ENCODE measurements around the gene TTC21B. TPM values are rescaled to one million over a fixed set of nuclear protein-coding genes. Genes with fewer than 3 reads are reported as not detected.

The TTC21B gene
- total RNA-seq, 1 donor from 2014 or later: 12.0 TPM

- Histone ChIP-seq H3K4me1 (ENCODE audit: insufficient read depth, low read length) (no peaks in the 10 kb centered on the region), H3K27ac (ENCODE audit: low read depth, low read length) (no peak overlapping the region), H4K20me1 (ENCODE audit: insufficient read depth, low read length) (no peaks in the 10 kb centered on the region), H3K9me3 (ENCODE audit: insufficient read depth, low read depth, low read length) (no peaks in the 10 kb centered on the region), H3K9ac (ENCODE audit: low read length) (no peak overlapping the region), H3K79me2 (ENCODE audit: insufficient read depth, low read length) (no peaks in the 10 kb centered on the region), H3K27me3 (ENCODE audit: insufficient read depth, low read length) (no peaks in the 10 kb centered on the region), H3K4me2 (ENCODE audit: low read length) (no peak overlapping the region), H3K36me3 (ENCODE audit: insufficient read depth, low read length) (peaks cover 14% of the 10 kb centered on the region), H3K4me3 (ENCODE audit: insufficient read depth, low read depth, low read length) (no peak overlapping the region), H2AFZ (ENCODE audit: low read depth, low read length) (no peak overlapping the region)
- Mint-ChIP-seq H3K9me3 (ENCODE audit: unreplicated experiment) (no peaks in the 10 kb centered on the region), H3K36me3 (ENCODE audit: low read depth, unreplicated experiment) (peaks cover 5% of the 10 kb centered on the region), H3K4me3 (ENCODE audit: unreplicated experiment) (no peak overlapping the region), H3K4me1 (ENCODE audit: low read depth, unreplicated experiment) (peaks cover 4% of the 10 kb centered on the region), H3K27ac (ENCODE audit: unreplicated experiment) (no peak overlapping the region), H3K27me3 (ENCODE audit: low read depth, unreplicated experiment) (no peaks in the 10 kb centered on the region)
- no peak for DNase-seq (ENCODE audit: low read depth)
- TF ChIP-seq CTCF (IDR thresholded peaks at IDR 0.05; ENCODE audit: insufficient read depth, low read depth, low read length): no peak
- TF ChIP-seq EZH2 (IDR thresholded peaks at IDR 0.05; ENCODE audit: insufficient read depth, low read length): no peak
- no peak for FAIRE-seq
Observed at GRCh38 chr2:165893556-165893955, 60.0 kb downstream of the TTC21B start.

GRCh38 chr2:165892526-165892925 lies 61.0 kb downstream of the TTC21B start:
- no peak for TF ChIP-seq CTCF (IDR thresholded peaks at IDR 0.05; ENCODE audit: insufficient read depth, low read depth, low read length)
- TF ChIP-seq EZH2 (IDR thresholded peaks at IDR 0.05; ENCODE audit: insufficient read depth, low read length): no peak
- no peak overlapping the region for H2AFZ ChIP-seq (ENCODE audit: low read depth, low read length)
- H4K20me1 ChIP-seq (ENCODE audit: insufficient read depth, low read length): no peaks in the 10 kb centered on the region
- no peaks in the 10 kb centered on the region for H3K9me3 ChIP-seq (ENCODE audit: insufficient read depth, low read depth, low read length)
- no peaks in the 10 kb centered on the region for H3K4me1 ChIP-seq (ENCODE audit: insufficient read depth, low read length)
- H3K9ac ChIP-seq (ENCODE audit: low read length): no peak overlapping the region
- peaks cover 7% of the 10 kb centered on the region for H3K36me3 ChIP-seq (ENCODE audit: insufficient read depth, low read length)
- H3K79me2 ChIP-seq (ENCODE audit: insufficient read depth, low read length): no peaks in the 10 kb centered on the region
- Mint-ChIP-seq H3K4me3 (ENCODE audit: unreplicated experiment) (no peak overlapping the region), H3K9me3 (ENCODE audit: unreplicated experiment) (no peaks in the 10 kb centered on the region), H3K27ac (ENCODE audit: unreplicated experiment) (no peak overlapping the region), H3K27me3 (ENCODE audit: low read depth, unreplicated experiment) (no peaks in the 10 kb centered on the region), H3K4me1 (ENCODE audit: low read depth, unreplicated experiment) (peaks cover 4% of the 10 kb centered on the region), H3K36me3 (ENCODE audit: low read depth, unreplicated experiment) (peaks cover 5% of the 10 kb centered on the region)
- DNase-seq (ENCODE audit: low read depth): no peak
- H3K4me3 ChIP-seq (ENCODE audit: insufficient read depth, low read depth, low read length): no peak overlapping the region
- FAIRE-seq: no peak
- H3K4me2 ChIP-seq (ENCODE audit: low read length): no peak overlapping the region
- no peak overlapping the region for H3K27ac ChIP-seq (ENCODE audit: low read depth, low read length)
- H3K27me3 ChIP-seq (ENCODE audit: insufficient read depth, low read length): no peaks in the 10 kb centered on the region

- TF ChIP-seq EZH2 (IDR thresholded peaks at IDR 0.05; ENCODE audit: insufficient read depth, low read length): no peak
- no peak for TF ChIP-seq CTCF (IDR thresholded peaks at IDR 0.05; ENCODE audit: insufficient read depth, low read depth, low read length)
- H3K36me3 ChIP-seq (ENCODE audit: insufficient read depth, low read length): peaks cover 6% of the 10 kb centered on the region
- no peak overlapping the region for H3K4me3 ChIP-seq (ENCODE audit: insufficient read depth, low read depth, low read length)
- no peak overlapping the region for H3K9ac ChIP-seq (ENCODE audit: low read length)
- no peak overlapping the region for H3K27ac Mint-ChIP-seq (ENCODE audit: unreplicated experiment)
- H3K9me3 ChIP-seq (ENCODE audit: insufficient read depth, low read depth, low read length): no peaks in the 10 kb centered on the region
- H3K4me1 ChIP-seq (ENCODE audit: insufficient read depth, low read length): no peaks in the 10 kb centered on the region
- no peaks in the 10 kb centered on the region for H3K27me3 ChIP-seq (ENCODE audit: insufficient read depth, low read length)
- FAIRE-seq: no peak
- no peaks in the 10 kb centered on the region for H3K27me3 Mint-ChIP-seq (ENCODE audit: low read depth, unreplicated experiment)
- H3K4me3 Mint-ChIP-seq (ENCODE audit: unreplicated experiment): no peak overlapping the region
- peaks cover 4% of the 10 kb centered on the region for H3K4me1 Mint-ChIP-seq (ENCODE audit: low read depth, unreplicated experiment)
- H3K27ac ChIP-seq (ENCODE audit: low read depth, low read length): no peak overlapping the region
- no peaks in the 10 kb centered on the region for H3K9me3 Mint-ChIP-seq (ENCODE audit: unreplicated experiment)
- no peak overlapping the region for H2AFZ ChIP-seq (ENCODE audit: low read depth, low read length)
- peaks cover 5% of the 10 kb centered on the region for H3K36me3 Mint-ChIP-seq (ENCODE audit: low read depth, unreplicated experiment)
- no peak overlapping the region for H3K4me2 ChIP-seq (ENCODE audit: low read length)
- no peaks in the 10 kb centered on the region for H3K79me2 ChIP-seq (ENCODE audit: insufficient read depth, low read length)
- no peak for DNase-seq (ENCODE audit: low read depth)
- no peaks in the 10 kb centered on the region for H4K20me1 ChIP-seq (ENCODE audit: insufficient read depth, low read length)
Observed at GRCh38 chr2:165891943-165892342, 61.6 kb downstream of the TTC21B start.

Data from astrocyte (in vitro differentiated cells and primary cell).